H1 (cell line): ENCODE results near the gene ZNF804B. TPM values are rescaled to one million over a fixed set of nuclear protein-coding genes. Genes with fewer than 3 reads are reported as not detected.

Experiments used
- CEBPB ChIP-seq: IDR thresholded peaks from 2 replicates; pipeline ENCODE4 v1.6.1; 2012; ENCODE audit warnings: low read depth, low read length
- CHD7 ChIP-seq: fragments of 300-600 bp; sonication (generic); IDR thresholded peaks from 2 replicates; pipeline ENCODE4 v1.7.1; 2012; ENCODE audit warnings: low read length, moderate library complexity, mild to moderate bottlenecking, inconsistent platforms; ENCODE audit not compliant: insufficient replicate concordance
- POU5F1 ChIP-seq: IDR thresholded peaks from 2 replicates; pipeline ENCODE4 v1.6.1; 2011; ENCODE audit warnings: low read depth, mild to moderate bottlenecking, low read length, moderate library complexity
- SAP30 ChIP-seq: fragments of 300-600 bp; sonication (generic); IDR thresholded peaks from 2 replicates; pipeline ENCODE4 v1.7.1; 2012; ENCODE audit warnings: low read length, moderate library complexity, mild to moderate bottlenecking, inconsistent platforms; ENCODE audit not compliant: insufficient read depth, insufficient replicate concordance
- polyA plus RNA-seq, 7 experiments: library from polyadenylated mRNA; depleted of rRNA in 3 of 7; stranded (reverse) in 5 of 7; unstranded in 2 of 7; fragments of >200 nt in 5 of 7; fragments of 200-250 nt in 2 of 7; gene quantifications; 1 replicate in 5 of 7; 2 replicates in 1 of 7; 4 replicates in 1 of 7; pipeline versions ENCODE4 v1.2.1 to v1.2.3, GENCODE V29; 2011 to 2013; ENCODE audit warnings: missing spikeins in 2 of 7, mixed read lengths in 2 of 7
- total RNA-seq: library from RNA; stranded (reverse); fragmentation: NEBNext Ultra II Directional; extraction: Animal tissue kit (Norgen Biotek cat#: 25700); gene quantifications from 2 replicates; pipeline ENCODE4 v1.2.1, GENCODE V29; 2021

Gene ZNF804B
- total and polyA plus RNA-seq, 2 of the 8 experiments (the other 6 are each of a cell fraction or from before 2014, with no cell fraction given), result not detected

DNA sequence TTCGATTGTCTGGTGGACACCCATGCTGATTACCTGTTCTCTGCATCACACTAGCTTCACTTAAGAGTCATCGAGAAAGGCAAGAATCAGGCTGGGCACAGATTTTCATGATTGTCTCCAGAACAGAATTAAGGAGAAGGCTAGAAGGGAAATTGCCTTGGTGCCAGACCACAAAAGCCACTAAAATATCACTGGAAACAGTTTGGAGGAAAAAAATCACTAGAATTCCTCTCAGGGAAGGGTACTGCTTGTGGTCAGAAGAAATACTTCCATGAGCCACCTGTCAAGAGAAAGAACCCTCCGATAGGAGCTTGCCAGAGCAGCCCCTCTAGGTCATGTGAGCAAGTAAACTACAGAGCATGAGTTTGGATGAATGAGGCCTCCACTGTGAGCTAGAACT is 305.3 kb downstream of the ZNF804B start (continued):
- TF ChIP-seq POU5F1 (no peak), CHD7 (no peak), CEBPB (no peak), SAP30 (no peak)
